Activated naive CD8-positive, alpha-beta T cell treated with anti-CD3 and anti-CD28 coated beads, Interleukin-2, amount 50 U/mL, for 24 hours (primary cell): ENCODE results near the gene FTH1.
"Not testable (repeated sequence)": the region's sequence is repeated elsewhere in the genome, so short reads cannot be mapped to it uniquely, and the experiment has no call there.

ENCODE experiments used
- ATAC-seq: fragments of 150-1000 bp; cut with Tn5 transposase; one replicate; pipeline ENCODE4 v1.10.0; 2021
- DNase-seq: peaks from one replicate; pipeline ENCODE4 v3.0.0; 2021
- H3K27ac Mint-ChIP-seq: one replicate; pipeline ENCODE4 v1.8.0; 2021; ENCODE audit warnings: mild to moderate bottlenecking, mixed read lengths
- H3K27me3 Mint-ChIP-seq: one replicate; pipeline ENCODE4 v1.8.0; 2021; ENCODE audit warnings: mixed read lengths
- H3K36me3 Mint-ChIP-seq: one replicate; pipeline ENCODE4 v1.8.0; 2021; ENCODE audit warnings: low read depth, mixed read lengths
- H3K4me1 Mint-ChIP-seq: one replicate; pipeline ENCODE4 v1.8.0; 2021; ENCODE audit warnings: mixed read lengths
- H3K4me3 Mint-ChIP-seq: one replicate; pipeline ENCODE4 v1.8.0; 2021; ENCODE audit warnings: mild to moderate bottlenecking, moderate library complexity, mixed read lengths
- H3K9me3 Mint-ChIP-seq: one replicate; pipeline ENCODE4 v1.8.0; 2021; ENCODE audit warnings: mixed read lengths

The FTH1 gene

GRCh38 chr11:61962213-61963015 is 5.0 kb downstream of the FTH1 start:
- DNase-seq, result no peak
- Mint-ChIP-seq H3K36me3 (peaks cover 34% of the 10 kb centered on the region), H3K4me1 (peaks cover 32% of the 10 kb centered on the region), H3K9me3 (no peaks in the 10 kb centered on the region), H3K27ac (no peak overlapping the region), H3K27me3 (no peaks in the 10 kb centered on the region), H3K4me3 (no peak overlapping the region)
- no peak for ATAC-seq

- Mint-ChIP-seq H3K9me3 (no peaks in the 10 kb centered on the region), H3K4me1 (peaks cover 32% of the 10 kb centered on the region), H3K27ac (no peak overlapping the region), H3K27me3 (no peaks in the 10 kb centered on the region), H3K36me3 (peaks cover 34% of the 10 kb centered on the region), H3K4me3 (no peak overlapping the region)
- ATAC-seq (no peak), DNase-seq (no peak)
These were observed 5.7 kb downstream of the FTH1 start for GRCh38 chr11:61961570-61962212.

GRCh38 chr11:61960532-61960931 is 6.9 kb downstream of the FTH1 start:
- no peak overlapping the region for H3K4me3 Mint-ChIP-seq
- DNase-seq (no peak), ATAC-seq (no peak)
- H3K36me3 Mint-ChIP-seq, result peaks cover 25% of the 10 kb centered on the region
- H3K27me3 Mint-ChIP-seq, result peaks cover 9% of the 10 kb centered on the region
- peaks cover 33% of the 10 kb centered on the region for H3K4me1 Mint-ChIP-seq
- no peaks in the 10 kb centered on the region for H3K9me3 Mint-ChIP-seq
- no peak overlapping the region for H3K27ac Mint-ChIP-seq

- Mint-ChIP-seq H3K27me3 (peaks cover 11% of the 10 kb centered on the region), H3K4me3 (no peak overlapping the region), H3K4me1 (peaks cover 25% of the 10 kb centered on the region), H3K9me3 (no peaks in the 10 kb centered on the region), H3K36me3 (peaks cover 16% of the 10 kb centered on the region), H3K27ac (no peak overlapping the region)
- DNase-seq (no peak), ATAC-seq (no peak)
These were observed 7.8 kb downstream of the FTH1 start for GRCh38 chr11:61959678-61960077.

DNA sequence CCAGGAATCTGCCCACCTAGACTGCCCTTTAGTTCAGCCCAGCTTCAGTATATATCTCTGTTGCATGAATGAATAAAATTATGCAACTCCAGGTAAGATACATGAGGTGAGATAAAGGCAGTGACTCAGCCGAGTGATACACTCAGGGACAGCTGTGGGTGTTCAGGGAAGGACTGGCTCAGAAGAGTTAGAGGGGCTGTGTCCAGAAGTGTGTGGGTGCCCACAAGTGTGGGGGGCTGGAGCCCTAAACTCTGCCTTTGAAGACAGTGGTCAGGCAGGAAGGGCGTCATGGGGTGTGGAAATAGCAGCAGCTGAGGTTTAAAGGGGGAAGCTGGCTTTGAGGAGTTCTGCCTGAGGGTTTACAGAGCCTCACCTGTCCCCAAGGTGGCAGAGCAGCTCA is 8.3 kb downstream of the FTH1 start:
- DNase-seq, result no peak
- Mint-ChIP-seq H3K27me3 (peaks cover 16% of the 10 kb centered on the region), H3K27ac (no peak overlapping the region), H3K4me1 (peaks cover 19% of the 10 kb centered on the region), H3K4me3 (no peak overlapping the region), H3K9me3 (no peaks in the 10 kb centered on the region), H3K36me3 (peaks cover 11% of the 10 kb centered on the region)
- peak; percentile 21 for ATAC-seq

DNA sequence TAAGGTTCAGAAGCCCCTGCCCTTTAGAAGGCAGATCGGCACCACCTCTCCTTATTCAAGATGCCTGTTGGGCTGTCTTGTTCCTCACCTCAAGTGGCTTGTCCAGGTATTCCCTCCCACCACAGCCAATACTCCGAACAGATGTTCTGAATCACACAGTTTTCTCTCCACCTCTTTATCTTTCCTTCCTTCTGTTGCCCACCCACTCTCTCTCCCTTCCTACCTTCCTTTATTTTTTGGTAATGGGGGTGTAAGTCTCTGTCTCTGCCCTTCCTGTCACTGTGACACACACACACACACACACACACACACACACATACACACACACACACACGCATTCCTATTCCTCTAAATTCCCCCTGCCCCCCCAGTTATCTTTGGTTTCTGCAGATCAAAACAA is 8.8 kb downstream of the FTH1 start:
- Mint-ChIP-seq H3K4me1 (peaks cover 14% of the 10 kb centered on the region), H3K4me3 (no peak overlapping the region), H3K9me3 (no peaks in the 10 kb centered on the region), H3K36me3 (peaks cover 5% of the 10 kb centered on the region), H3K27me3 (peaks cover 21% of the 10 kb centered on the region), H3K27ac (no peak overlapping the region)
- DNase-seq, result no peak
- ATAC-seq, result no peak

- peaks cover 6% of the 10 kb centered on the region for H3K4me1 Mint-ChIP-seq
- no peaks in the 10 kb centered on the region for H3K9me3 Mint-ChIP-seq
- H3K27ac Mint-ChIP-seq, result no peak overlapping the region
- no peak for DNase-seq
- H3K4me3 Mint-ChIP-seq, result no peak overlapping the region
- no peak for ATAC-seq
- peaks cover 21% of the 10 kb centered on the region for H3K27me3 Mint-ChIP-seq
- H3K36me3 Mint-ChIP-seq, result no peaks in the 10 kb centered on the region
These were observed 10.2 kb downstream of the FTH1 start for GRCh38 chr11:61957021-61957770.

DNA sequence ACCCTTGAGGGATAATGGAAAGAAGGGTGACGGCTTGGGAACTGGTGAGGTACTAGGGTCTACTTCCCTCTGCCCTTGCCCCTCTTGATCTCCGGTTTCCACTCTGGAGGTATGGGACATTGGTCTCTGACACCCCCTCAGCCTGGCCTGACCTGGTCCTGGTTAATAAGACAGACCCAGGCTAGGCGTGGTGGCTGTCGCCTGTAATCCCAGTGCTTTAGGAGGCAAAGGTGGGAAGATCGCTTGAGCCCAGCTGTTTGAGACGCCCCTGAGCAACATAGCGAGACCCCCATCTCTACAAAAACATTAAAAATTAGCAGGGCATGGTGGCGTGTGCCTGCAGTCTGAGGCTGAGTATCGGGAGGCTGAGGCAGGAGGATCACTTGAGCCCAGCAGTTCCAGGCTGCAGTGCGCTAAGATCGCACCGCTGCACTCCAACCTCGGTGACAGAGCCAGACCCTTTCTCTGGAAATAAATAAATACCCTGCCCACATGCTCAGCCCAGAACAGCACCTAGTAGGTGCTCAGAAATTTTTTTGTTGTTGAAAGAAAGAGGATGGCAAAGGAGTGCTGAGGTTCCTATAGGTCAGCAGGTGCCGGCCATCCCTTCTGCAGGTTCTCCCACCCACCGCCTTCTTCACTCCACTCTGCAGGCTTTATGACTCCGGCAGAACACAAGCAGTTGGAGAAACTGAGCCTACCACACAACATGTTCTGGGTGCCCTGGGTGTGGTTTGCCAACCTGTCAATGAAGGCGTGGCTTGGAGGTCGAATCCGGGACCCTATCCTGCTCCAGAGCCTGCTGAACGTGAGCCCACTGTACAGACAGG is 11.0 kb downstream of the FTH1 start:
- Mint-ChIP-seq H3K4me3 (peak overlapping the region; percentile 46), H3K27ac (no peak overlapping the region), H3K27me3 (peaks cover 21% of the 10 kb centered on the region), H3K4me1 (peaks cover 6% of the 10 kb centered on the region), H3K9me3 (no peaks in the 10 kb centered on the region), H3K36me3 (no peaks in the 10 kb centered on the region)
- ATAC-seq (no peak), DNase-seq (no peak)

DNA sequence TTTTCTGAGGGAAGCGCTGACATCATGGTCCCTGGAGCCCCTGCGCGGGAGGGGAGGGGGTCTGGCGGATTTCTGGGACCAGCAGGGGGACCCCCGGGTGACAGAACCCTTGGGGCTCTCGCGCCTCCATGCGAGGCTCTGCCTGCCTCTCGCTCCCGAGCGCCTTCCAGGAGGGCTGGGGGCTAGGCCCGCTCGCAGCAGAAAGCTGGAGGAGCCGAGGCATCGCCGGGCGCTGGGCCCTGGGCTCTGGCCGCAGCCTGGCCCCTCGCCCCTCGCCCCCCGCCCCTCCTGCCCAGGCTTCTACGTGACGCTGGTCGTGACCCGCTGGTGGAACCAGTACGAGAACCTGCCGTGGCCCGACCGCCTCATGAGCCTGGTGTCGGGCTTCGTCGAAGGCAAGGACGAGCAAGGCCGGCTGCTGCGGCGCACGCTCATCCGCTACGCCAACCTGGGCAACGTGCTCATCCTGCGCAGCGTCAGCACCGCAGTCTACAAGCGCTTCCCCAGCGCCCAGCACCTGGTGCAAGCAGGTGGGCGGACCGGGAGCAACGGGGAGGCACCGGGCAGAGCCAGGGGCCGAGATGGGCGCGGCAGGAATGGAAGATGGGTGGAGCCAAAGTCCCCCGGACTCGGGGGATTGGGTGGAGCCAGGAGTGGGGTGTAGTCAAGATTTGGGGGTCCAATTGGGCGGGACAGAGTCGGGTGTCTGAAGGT is 11.9 kb downstream of the FTH1 start:
- Mint-ChIP-seq H3K9me3 (no peaks in the 10 kb centered on the region), H3K27ac (no peak overlapping the region), H3K4me3 (peak overlapping the region; percentile 46), H3K27me3 (peaks cover 21% of the 10 kb centered on the region), H3K36me3 (no peaks in the 10 kb centered on the region), H3K4me1 (peaks cover 6% of the 10 kb centered on the region)
- DNase-seq (no peak), ATAC-seq (peak; percentile 45)

DNA sequence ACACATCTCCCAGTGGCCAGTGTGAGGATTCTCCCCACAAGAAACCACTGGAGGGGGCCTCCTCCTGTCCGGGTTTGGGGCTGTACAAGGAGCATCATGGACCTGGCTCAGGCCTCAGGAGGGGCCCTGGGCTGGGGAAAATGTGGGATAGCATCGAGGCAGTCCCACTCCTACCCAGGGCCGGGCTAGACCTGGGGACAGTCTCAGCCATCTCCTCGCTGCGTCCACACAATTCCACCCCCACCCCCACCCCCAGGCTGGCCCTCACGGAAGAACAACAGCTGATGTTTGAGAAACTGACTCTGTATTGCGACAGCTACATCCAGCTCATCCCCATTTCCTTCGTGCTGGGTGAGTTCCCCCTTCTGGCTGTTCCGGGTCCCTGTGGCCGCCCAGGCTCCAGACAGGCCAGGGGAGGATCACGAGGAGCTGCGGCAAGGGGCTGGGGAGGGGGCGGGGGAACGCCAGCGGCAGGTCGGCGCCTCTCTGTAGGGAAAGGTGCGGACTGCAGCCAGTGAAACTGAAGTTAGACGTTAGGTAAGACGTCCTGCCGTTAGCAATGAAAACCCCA is 12.5 kb downstream of the FTH1 start:
- DNase-seq (no peak), ATAC-seq (no peak)
- Mint-ChIP-seq H3K4me3 (no peak overlapping the region), H3K27me3 (peaks cover 21% of the 10 kb centered on the region), H3K36me3 (no peaks in the 10 kb centered on the region), H3K4me1 (peaks cover 6% of the 10 kb centered on the region), H3K27ac (no peak overlapping the region), H3K9me3 (no peaks in the 10 kb centered on the region)

GRCh38 chr11:61954106-61954850 is 13.2 kb downstream of the FTH1 start:
- Mint-ChIP-seq H3K4me3 (no peak overlapping the region), H3K4me1 (peaks cover 12% of the 10 kb centered on the region), H3K27ac (no peak overlapping the region), H3K36me3 (no peaks in the 10 kb centered on the region), H3K27me3 (peaks cover 21% of the 10 kb centered on the region), H3K9me3 (no peaks in the 10 kb centered on the region)
- DNase-seq (no peak), ATAC-seq (no peak)

DNA sequence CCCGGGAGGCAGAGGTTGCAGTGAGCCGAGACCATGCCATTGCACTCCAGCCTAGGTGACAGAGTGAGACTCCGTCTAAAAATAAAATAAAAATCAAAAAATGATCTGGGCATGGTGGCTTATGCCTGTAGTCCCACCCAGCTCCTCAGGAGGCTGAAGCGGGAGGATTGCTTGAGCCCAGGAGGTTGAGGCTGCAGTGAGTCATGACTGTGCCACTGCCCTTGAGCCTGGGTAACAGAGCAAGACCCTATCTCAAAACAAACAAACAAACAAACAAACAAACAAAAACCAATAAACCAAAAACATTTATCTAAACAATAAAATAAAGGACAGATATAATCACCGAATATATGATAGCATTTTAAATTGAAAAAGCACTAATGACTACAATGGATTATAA is 13.8 kb downstream of the FTH1 start:
- H3K27me3 Mint-ChIP-seq, result peaks cover 21% of the 10 kb centered on the region
- H3K27ac Mint-ChIP-seq, H3K9me3 Mint-ChIP-seq, H3K4me3 Mint-ChIP-seq, ATAC-seq, H3K36me3 Mint-ChIP-seq, DNase-seq: not testable (repeated sequence)
- H3K4me1 Mint-ChIP-seq, result peaks cover 12% of the 10 kb centered on the region

GRCh38 chr11:61952882-61953281 is 14.6 kb downstream of the FTH1 start:
- H3K36me3 Mint-ChIP-seq, result no peaks in the 10 kb centered on the region
- peaks cover 21% of the 10 kb centered on the region for H3K27me3 Mint-ChIP-seq
- H3K4me1 Mint-ChIP-seq, result peaks cover 12% of the 10 kb centered on the region
- no peak overlapping the region for H3K4me3 Mint-ChIP-seq
- H3K27ac Mint-ChIP-seq, result no peak overlapping the region
- no peaks in the 10 kb centered on the region for H3K9me3 Mint-ChIP-seq
- DNase-seq, result no peak
- no peak for ATAC-seq
